Ovary (tissue), 9 donors: Measurements from ENCODE around the gene PPM1K. TPM values are rescaled to one million over a fixed set of nuclear protein-coding genes. Genes with fewer than 3 reads are reported as not detected.

Experiments used
- DNase-seq, 5 donors: peaks; one replicate each; pipeline ENCODE4 v3.0.0-alpha.2; 2019 to 2020
- H3K27ac ChIP-seq, 2 donors: fragments of 200-600 bp; one replicate each; pipeline versions ENCODE4 v1.5.1 to v1.8.0; 2019 to 2022
- H3K27me3 ChIP-seq: fragments of 200-600 bp; one replicate; pipeline ENCODE4 v1.8.0; 2022
- H3K36me3 ChIP-seq: fragments of 200-600 bp; sonication (generic); one replicate; pipeline ENCODE4 v1.5.1; 2019
- H3K4me1 ChIP-seq: one replicate; pipeline ENCODE4 v1.8.1; 2013; ENCODE audit warnings: mild to moderate bottlenecking, moderate library complexity; ENCODE audit not compliant: insufficient read depth
- H3K4me3 ChIP-seq: fragments of 200-600 bp; sonication (generic); one replicate; pipeline ENCODE4 v1.5.1; 2017
- H3K9me3 ChIP-seq, 2 donors: fragments of 200-600 bp in 1 of 2; sonication (generic) in 1 of 2; one replicate each; pipeline versions ENCODE4 v1.5.1 to v1.8.1; 2013 to 2019; ENCODE audit warnings: mild to moderate bottlenecking in 1 of 2, moderate library complexity in 1 of 2
- EP300 ChIP-seq: sonication (generic); formaldehyde crosslinking; IDR thresholded peaks from one replicate; pipeline ENCODE4 v1.6.1; 2017; ENCODE audit warnings: antibody characterized with exemption
- POLR2A ChIP-seq: fragments of 450-650 bp; IDR thresholded peaks from one replicate; pipeline ENCODE4 v1.6.1; 2017; ENCODE audit warnings: antibody characterized with exemption, mild to moderate bottlenecking, moderate library complexity
- WGBS, 3 donors: extraction: QIAGEN DNeasy Blood & Tissue Kit in 1 of 3; methylation state at CpG; one replicate each; pipeline versions ENCODE4 v1.1.5 to v1.1.7; 2013 to 2017; 5-methylcytosine and 5-hydroxymethylcytosine counted together
- intact Hi-C, 4 donors: fragments of 100-400 bp; cut with DNase I; formaldehyde crosslinking; loops; one replicate each; pipeline versions ENCODE4 v1.11.0 to v1.15.1; 2022 to 2023
- polyA plus RNA-seq, 2 donors: library from polyadenylated mRNA; stranded (reverse); fragments of 200-250 nt in 1 of 2; fragments of 350-450 nt in 1 of 2; fragmentation: Illumina TruSeq in 1 of 2; extraction: RNeasy Lipid Tissue Mini Kit (QIAGEN cat#74804) in 1 of 2; gene quantifications; one replicate each; pipeline ENCODE4 v1.2.3, GENCODE V29; 2013 to 2014
- small RNA-seq: library from RNA; depleted of rRNA; stranded (forward); fragments of <200 nt; gene quantifications from one replicate; pipeline ENCODE3, GENCODE V24; 2016
- total RNA-seq, 7 donors: library from RNA; depleted of rRNA in 2 of 7; stranded (reverse); fragments of >200 nt in 2 of 7; fragmentation: NEBNext Ultra II Directional in 3 of 7; extraction: Animal tissue kit (Norgen Biotek cat#: 25700) in 3 of 7; gene quantifications; one replicate each; pipeline versions ENCODE4 v1.1.0 to v1.2.4, GENCODE V29; 2016 to 2023
- TF ChIP-seq, protein P1 (sequence below), 3 donors: fragments of 450-650 bp in 2 of 3; fragments of 200-600 bp in 1 of 3; IDR thresholded peaks; one replicate each; pipeline versions ENCODE4 v1.5.1 to v1.8.0; 2016 to 2022; ENCODE audit warnings: antibody characterized with exemption in 3 of 3, mild to moderate bottlenecking in 1 of 3
- donor health status: DM: no; HTN: no; CAD: no; lungs with moderate emphysema.
- donor health status: DM: no; HTN: no; CAD: no.
- donor health status: Bipolar disorder and iron deficiency.
- donor health status: DM: yes; HTN: yes; CAD: no.
- donor health status: DM: no; HTN: no; CAD: no.
- donor health status: DM: yes; HTN: yes; CAD: no.

Gene PPM1K
- total and polyA plus RNA-seq, 9 donors: 33.6 to 111 (median 50.5) TPM

DNA sequence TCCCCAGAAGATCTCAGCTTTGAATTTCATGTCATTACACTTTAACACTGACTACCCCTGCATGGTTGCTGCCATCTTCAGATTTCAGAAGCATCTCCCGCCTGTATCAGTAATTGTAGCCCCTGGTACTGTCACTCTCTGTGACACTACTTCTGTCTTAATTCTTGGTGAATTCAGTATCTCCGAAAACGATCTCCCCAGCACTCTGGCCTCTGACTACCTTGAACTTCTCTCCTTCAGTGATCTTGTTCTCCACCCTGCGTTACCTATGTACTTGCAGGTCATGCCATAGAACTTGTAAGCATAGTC, 72.2 kb downstream of the PPM1K start:
- TF ChIP-seq EP300: no peak
- no peak for TF ChIP-seq POLR2A
- TF ChIP-seq, protein P1, sequence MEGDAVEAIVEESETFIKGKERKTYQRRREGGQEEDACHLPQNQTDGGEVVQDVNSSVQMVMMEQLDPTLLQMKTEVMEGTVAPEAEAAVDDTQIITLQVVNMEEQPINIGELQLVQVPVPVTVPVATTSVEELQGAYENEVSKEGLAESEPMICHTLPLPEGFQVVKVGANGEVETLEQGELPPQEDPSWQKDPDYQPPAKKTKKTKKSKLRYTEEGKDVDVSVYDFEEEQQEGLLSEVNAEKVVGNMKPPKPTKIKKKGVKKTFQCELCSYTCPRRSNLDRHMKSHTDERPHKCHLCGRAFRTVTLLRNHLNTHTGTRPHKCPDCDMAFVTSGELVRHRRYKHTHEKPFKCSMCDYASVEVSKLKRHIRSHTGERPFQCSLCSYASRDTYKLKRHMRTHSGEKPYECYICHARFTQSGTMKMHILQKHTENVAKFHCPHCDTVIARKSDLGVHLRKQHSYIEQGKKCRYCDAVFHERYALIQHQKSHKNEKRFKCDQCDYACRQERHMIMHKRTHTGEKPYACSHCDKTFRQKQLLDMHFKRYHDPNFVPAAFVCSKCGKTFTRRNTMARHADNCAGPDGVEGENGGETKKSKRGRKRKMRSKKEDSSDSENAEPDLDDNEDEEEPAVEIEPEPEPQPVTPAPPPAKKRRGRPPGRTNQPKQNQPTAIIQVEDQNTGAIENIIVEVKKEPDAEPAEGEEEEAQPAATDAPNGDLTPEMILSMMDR (IDR thresholded peaks at IDR 0.05): no peak
- Histone ChIP-seq H3K4me1 (no peaks in the 10 kb centered on the region), H3K36me3 (no peaks in the 10 kb centered on the region), H3K27ac (no peak overlapping the region), H3K9me3 (no peaks in the 10 kb centered on the region), H3K27me3 (no peaks in the 10 kb centered on the region), H3K4me3 (no peak overlapping the region)
- intact Hi-C loops: loop anchor here in 3 of 4 donors (5.0 to 10.0 kb wide), 7 partner anchors 155 to 367 kb away; partner anchors contain the start of gene HERC5 (in 1 of the 3)
- 74 to 76% (median 74%) methylated on average over 4 of the region's 4 CpGs for WGBS, 3 donors
- DNase-seq: no peak

DNA sequence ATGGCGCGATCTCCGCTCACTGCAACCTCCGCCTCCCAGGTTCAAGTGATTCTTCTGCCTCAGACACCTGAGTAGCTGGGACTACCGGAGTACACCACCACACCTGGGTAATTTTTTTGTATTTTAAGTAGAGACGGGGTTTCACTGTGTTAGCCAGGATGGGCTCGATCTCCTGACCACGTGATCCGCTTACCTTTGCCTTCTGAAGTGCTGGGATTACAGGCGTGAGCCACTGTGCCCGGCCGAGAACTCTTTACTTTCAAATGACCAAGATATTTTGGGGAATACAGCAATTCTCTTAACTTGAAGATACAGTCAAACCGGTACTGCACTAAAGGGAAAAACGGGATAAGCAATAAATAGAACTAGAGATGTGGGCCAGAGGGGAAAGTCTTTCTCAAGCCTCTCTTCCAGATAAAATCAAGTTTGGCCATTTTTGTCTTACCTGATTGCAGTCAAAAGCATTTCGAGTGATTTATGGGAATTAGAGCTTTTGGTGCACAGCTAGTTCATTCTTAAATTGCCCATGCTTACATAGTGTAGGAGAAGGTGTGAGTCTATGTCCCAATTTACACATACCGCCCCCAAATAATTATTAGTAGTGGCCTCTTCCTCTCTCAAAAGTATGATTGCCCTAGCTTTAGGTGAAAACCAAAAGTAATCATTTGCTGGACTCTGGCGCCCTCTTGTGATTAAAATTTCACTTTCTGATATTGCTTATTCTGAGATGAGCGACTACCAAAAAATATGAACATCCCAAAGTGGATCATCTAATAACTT, 72.7 kb downstream of the PPM1K start:
- no peaks in the 10 kb centered on the region for H3K4me1 ChIP-seq
- peak in 2 of 5 donors; percentile 37 to 58 for DNase-seq
- intact Hi-C loops: loop anchor here in 3 of 4 donors (5.0 to 10.0 kb wide), 7 partner anchors 154 to 367 kb away; partner anchors contain the start of gene HERC5 (in 1 of the 3)
- H3K9me3 ChIP-seq: no peaks in the 10 kb centered on the region
- H3K27ac ChIP-seq: no peak overlapping the region
- H3K4me3 ChIP-seq: no peak overlapping the region
- 63 to 68% (median 68%) methylated on average over 18 of the region's 18 CpGs for WGBS, 3 donors
- no peaks in the 10 kb centered on the region for H3K36me3 ChIP-seq
- TF ChIP-seq POLR2A: no peak
- TF ChIP-seq, protein P1 (IDR thresholded peaks at IDR 0.05): peak; percentile 59 to 74 (median 66)
- no peaks in the 10 kb centered on the region for H3K27me3 ChIP-seq

DNA sequence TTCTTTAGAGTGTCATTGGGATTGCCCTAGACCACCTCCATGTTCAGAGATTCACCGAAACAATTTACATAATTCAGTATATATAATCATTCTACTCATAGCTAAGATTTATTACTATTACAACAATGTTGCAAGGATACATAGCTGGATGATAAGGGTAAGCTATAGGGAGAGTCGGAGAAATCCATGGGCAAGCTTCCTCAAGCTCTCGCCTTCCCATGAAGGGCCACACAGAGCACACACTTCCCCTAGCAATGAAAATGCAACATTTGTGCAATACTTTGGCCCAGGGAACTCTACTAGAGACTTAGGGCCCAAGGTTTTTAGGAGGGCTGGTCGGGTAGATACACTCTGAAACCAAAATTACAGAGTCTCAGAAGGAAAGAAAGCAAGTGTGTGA, 76.2 kb downstream of the PPM1K start:
- 63 to 81% (median 79%) methylated on average over 4 of the region's 4 CpGs for WGBS, 3 donors
- H3K27me3 ChIP-seq: no peaks in the 10 kb centered on the region
- H3K4me1 ChIP-seq: no peaks in the 10 kb centered on the region
- no peak overlapping the region for H3K27ac ChIP-seq
- H3K4me3 ChIP-seq: no peak overlapping the region
- no peaks in the 10 kb centered on the region for H3K36me3 ChIP-seq
- TF ChIP-seq, protein P1 (IDR thresholded peaks at IDR 0.05): no peak
- TF ChIP-seq EP300 (no peak), POLR2A (no peak)
- H3K9me3 ChIP-seq: no peaks in the 10 kb centered on the region
- intact Hi-C loops: no loop called here
- no peak for DNase-seq

Small RNA genes within 50 kb of the gene (small RNA-seq; reads per million reads assigned to genes)
- not detected for gene RF00019
- not detected for gene RNU6-1298P

Other genes starting within 250 kb of the PPM1K start
- gene ABCG2, start 125.9 kb downstream of the PPM1K start, total RNA-seq: 10 to 100 TPM in 1 of 7 donors, 1 to 10 TPM in 6; 5.9 to 20.1 (median 6.7) TPM
- gene ABCG2, start 125.9 kb downstream of the PPM1K start, polyA plus RNA-seq: 10 to 100 TPM in 1 of 2 donors, 1 to 10 TPM in 1; 4.4 to 13.0 TPM
- 10 to 100 TPM in 6 of 7 donors, 1 to 10 TPM in 1; 9.4 to 14.9 (median 10.8) TPM for gene HERC6, start 94.3 kb upstream of the PPM1K start, total RNA-seq
- gene HERC6, start 94.3 kb upstream of the PPM1K start, polyA plus RNA-seq: 10 to 100 TPM in 1 of 2 donors, 1 to 10 TPM in 1; 9.1 to 24.5 TPM
- 10 to 100 TPM; 10.5 to 20.9 (median 18.6) TPM for gene HERC5, start 172.6 kb upstream of the PPM1K start, total RNA-seq
- 10 to 100 TPM; 14.0 to 19.1 TPM for gene HERC5, start 172.6 kb upstream of the PPM1K start, polyA plus RNA-seq
- 100 to 1,000 TPM in 1 of 7 donors, 10 to 100 TPM in 6; 72.5 to 105 (median 91.2) TPM for gene PYURF, start 239.2 kb upstream of the PPM1K start, total RNA-seq
- gene PYURF, start 239.2 kb upstream of the PPM1K start, polyA plus RNA-seq: 100 to 1,000 TPM in 1 of 2 donors, 10 to 100 TPM in 1; 69.8 to 106 TPM